SIG-M5 treated with dmso at 0.1 percent for 504 hours (cell line): Measurements from ENCODE around the gene CDH23.

Experiments
- DNase-seq: peaks from one replicate; lab custom pipeline; 2025; ENCODE audit not compliant: unreplicated experiment; lab: John Stamatoyannopoulos, UW

CDH23 gene

GRCh38 chr10:71577345-71577744 lies 180.6 kb downstream of the CDH23 start:
- DNase-seq: no peak

- DNase-seq: no peak
Measured at GRCh38 chr10:71578069-71578468, 181.3 kb downstream of the CDH23 start.

DNA sequence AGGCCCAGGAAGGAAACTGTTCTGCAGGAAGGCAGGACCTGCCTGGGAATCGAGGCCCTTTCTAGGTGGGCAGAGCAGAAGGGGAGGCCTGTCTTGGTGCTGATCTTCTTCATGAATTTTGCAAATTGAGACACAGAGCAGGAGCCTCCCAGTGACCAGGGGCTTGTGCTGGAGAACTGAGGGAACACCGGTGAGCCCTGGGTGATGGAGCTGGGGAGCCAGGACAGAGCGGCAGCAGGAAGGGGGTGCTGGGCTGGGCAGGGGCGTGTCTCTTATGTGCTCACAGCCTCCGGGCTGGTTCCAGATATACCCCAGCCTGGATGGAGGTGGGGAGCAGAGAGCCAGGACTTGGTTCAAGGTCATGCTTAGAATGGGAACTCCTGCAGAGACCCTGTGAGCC lies 182.9 kb downstream of the CDH23 start:
- no peak for DNase-seq

DNA sequence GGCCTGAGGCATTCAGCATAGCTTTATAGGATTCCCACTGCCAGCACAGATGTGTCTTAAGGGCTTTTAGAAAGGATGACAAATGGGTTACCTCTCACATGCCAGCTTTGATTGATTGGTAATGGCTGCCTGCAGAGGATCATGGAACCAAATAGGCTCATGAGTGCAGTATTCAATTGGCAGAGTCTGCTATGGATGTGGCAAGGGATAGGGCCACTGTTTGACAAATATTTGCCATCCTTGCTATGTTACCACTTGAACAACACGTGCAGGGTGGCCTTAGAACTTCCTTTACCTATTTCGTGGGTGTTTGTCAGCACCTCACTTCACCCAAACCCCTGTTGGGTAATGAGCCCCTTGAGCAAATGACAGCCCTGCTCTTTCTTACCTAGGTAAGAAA lies 183.7 kb downstream of the CDH23 start:
- no peak for DNase-seq

DNA sequence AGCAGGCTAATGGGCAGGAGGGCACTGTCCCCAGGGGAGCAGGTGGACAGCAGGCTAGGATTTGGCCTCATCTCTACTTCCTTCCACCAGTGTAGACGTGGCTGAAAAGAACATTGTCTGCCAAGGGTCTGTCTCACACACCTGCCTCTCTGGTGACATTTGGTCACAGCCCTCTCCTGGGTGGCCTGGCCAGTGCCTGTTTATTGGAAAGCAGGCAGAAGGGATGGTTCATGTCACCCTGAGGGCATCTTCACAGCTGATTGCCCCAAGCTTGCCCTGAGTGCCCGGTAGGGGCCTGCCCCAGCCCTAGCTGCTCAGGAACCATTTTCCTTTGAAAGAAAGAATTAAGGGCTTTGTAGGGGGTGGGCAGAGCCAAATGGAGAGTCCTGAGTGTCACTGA lies 184.2 kb downstream of the CDH23 start:
- DNase-seq: no peak

DNA sequence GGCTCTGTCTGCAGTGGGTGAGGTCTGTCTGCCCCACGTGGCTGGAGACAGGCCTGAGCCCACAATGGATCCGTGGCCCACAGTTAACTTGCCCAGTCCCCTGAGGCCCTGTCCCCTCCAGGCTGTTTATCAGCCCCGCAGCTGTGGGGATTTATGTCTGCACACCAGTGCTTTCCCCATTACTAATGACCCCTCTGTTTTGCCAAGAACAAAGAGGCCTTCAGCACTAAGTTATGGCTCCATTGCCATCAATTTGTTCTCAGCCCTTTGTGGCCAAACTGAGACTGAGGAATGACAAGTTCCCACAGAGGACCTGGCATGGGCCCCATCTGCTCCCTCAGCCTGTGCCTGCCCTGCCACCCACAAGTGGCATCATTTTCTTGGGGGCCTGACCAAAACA lies 184.7 kb downstream of the CDH23 start:
- no peak for DNase-seq

DNA sequence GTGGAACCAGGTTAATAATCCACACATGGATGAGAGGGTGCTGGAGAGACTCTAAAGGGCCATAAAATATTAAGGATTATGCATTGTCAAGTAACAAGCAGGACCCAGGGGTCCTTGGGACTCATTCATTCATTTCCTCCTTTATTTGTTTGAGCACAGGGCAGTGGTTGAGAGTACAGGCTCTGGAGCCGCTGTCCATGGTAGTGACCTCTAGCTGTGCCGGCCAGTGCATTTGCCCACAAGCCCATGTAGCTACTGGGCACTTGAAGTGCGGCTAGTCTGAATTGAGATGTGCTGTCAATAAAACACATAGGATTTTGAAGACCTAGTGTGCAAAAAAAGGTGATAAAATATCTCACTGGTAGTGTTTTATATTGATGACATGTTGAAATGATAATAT lies 185.3 kb downstream of the CDH23 start:
- no peak for DNase-seq

- no peak for DNase-seq
Measured at GRCh38 chr10:71582506-71583475, 186.1 kb downstream of the CDH23 start.

- no peak for DNase-seq
Measured at GRCh38 chr10:71584461-71584860, 187.7 kb downstream of the CDH23 start.

- no peak for DNase-seq
Measured at GRCh38 chr10:71584902-71585563, 188.3 kb downstream of the CDH23 start.

DNA sequence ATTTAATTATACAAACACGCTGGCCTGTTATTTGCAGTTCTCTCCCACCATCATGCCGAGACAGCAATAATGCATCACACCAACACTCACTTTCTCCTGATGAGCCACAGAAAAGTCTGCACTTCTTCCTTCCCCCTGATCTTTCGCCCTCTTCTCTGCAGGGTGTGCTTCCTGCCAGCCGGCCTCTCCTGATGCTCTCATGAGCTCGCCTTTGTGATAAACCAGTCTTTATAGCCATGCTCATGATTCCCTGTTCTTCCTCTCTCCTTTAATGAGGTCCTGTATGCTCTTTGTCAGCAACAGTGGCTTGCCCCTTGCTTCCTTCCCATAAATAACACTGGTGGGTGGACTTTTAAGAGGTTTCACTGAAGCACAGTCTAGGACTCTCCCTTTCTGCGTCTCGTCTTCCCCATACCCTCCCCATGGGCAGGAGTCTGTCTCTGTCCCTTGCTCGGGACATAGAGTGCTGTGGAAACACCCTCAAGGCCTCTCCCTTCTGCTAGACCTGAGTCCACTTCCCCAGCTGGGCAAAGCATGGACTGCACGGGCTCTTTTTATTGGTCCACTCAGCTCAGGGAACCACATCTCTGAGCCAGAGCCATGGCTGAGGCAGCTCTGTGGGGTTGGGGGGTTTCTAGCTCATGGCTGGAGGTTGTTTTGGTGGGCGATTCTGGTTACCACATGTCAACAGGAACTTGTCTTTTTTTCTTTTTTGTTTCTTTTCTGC lies 189.0 kb downstream of the CDH23 start:
- DNase-seq: no peak

DNA sequence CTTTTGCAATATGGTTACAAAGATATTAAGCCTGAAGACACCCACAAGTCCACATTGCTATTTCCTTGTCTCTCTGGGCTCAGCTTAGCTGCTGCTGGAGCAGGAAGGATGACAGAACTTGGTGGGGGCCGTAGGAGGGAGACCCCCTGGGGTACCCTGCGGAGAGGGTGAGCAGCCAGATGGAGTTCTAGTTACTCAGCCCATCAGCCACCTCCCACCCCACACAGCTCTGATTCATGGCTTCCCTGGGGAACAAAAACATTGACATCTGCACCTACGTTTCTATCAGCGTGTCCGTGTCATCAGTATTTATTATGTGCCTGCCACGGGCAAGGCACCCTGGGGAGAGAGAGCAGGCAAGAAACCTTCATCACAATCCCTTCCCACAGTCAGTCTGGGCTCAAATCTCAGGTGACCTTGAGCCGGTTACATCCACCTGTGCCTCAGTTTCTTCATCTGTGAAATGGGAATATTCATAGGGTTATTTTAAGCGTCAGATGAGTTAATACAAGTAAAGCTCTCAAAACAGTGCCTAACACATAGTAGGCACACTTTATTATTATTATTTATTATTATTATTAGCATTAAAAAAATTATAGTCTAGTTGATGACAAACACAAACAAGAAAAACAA lies 191.3 kb downstream of the CDH23 start:
- DNase-seq: no peak

DNA sequence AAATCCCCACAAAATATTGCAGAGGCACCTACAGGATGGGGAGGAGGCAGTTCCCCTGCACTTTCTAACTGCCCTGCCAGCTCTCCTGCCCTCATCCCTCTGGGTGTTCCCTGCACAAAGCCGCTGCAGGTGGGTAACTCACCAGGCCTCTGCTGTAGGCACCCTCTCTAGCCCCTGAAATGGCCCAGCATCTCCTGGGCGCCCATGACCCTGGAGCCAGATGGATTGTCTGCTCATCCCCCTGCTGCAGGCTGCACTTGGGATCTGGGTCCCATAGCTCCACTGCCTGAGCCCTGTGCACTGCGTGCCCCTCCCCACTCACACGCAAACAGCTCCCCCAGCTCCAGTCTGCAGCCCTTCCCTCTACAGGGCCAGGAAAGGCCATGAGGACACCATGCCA lies 192.0 kb downstream of the CDH23 start:
- DNase-seq: no peak

GRCh38 chr10:71589617-71590551 lies 193.2 kb downstream of the CDH23 start:
- peak; percentile 49 for DNase-seq

DNA sequence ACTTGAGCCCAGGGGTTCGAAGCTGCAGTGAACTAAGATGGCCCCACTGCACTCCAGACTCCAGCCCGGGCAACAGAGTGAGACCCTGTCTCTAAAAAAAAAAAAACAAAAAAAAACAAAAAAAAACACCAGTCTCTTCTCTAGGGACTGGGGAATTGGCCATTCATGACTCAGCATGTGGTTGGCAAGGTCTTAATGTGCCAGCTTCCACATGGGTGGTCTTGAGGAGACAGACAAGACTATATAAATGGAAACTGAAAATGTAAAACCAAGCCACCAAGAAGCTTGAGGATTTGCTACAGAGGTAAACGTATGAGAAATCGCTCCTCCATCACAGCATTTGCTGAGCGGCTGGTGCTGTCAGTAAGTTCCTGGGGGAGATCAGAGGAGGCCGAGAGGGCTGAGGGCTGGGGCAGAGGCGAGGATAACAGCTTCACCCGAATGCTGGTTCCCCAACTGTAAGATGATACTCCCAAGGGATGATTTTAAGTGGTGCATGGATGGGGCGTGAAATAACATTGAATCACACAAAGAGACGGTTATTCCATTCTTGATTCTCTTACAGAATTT lies 194.1 kb downstream of the CDH23 start:
- DNase-seq: no peak

- DNase-seq: no peak
Measured at GRCh38 chr10:71594934-71595571, 198.3 kb downstream of the CDH23 start.

GRCh38 chr10:71595649-71596048 lies 198.9 kb downstream of the CDH23 start:
- DNase-seq: no peak

DNA sequence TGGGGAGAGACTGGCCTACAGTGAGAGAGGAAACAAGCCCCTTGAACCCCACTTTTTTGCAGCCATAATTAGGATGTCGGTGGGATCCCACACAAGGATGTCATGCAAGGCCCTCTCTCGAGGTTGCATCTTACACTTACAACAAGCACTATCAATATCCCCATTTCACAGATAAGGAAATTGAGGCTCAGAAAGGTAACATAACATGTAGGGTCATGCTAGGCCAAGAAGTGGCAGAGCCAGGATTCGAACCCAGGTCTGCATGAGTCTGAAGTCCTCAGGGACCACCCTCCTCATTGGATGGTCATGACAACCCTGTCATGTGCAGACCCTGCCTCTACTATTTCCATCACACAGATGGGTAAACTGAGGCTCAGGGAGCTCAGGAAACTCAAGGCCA lies 199.4 kb downstream of the CDH23 start:
- DNase-seq: no peak

- no peak for DNase-seq
Measured at GRCh38 chr10:71596759-71597158, 200.0 kb downstream of the CDH23 start.
